Measurements from ENCODE around the gene RAB1A.

- TF ChIP-seq CTCF (IDR thresholded peaks at IDR 0.05; ENCODE audit: low read depth, low read length) (no peak), EZH2phosphoT487 (IDR thresholded peaks at IDR 0.05; ENCODE audit: low read depth) (no peak)
Measured at GRCh38 chr2:65120990-65121693, 8.8 kb downstream of the RAB1A start.
